Endothelial cell (in vitro differentiated cells): ENCODE results near the gene ELAPOR2. TPM values are rescaled to one million over a fixed set of nuclear protein-coding genes. Genes with fewer than 3 reads are reported as not detected.
"Not testable (repeated sequence)": the region's sequence is repeated elsewhere in the genome, so short reads cannot be mapped to it uniquely, and the experiment has no call there.

ENCODE experiments used
- DNase-seq: peaks from one replicate; pipeline ENCODE4 v3.0.0; 2021; ENCODE audit warnings: low spot score
- H3K27ac Mint-ChIP-seq: one replicate; pipeline ENCODE4 v1.8.0; 2021; ENCODE audit warnings: mixed read lengths, inconsistent platforms; ENCODE audit not compliant: unreplicated experiment
- H3K27me3 Mint-ChIP-seq: one replicate; pipeline ENCODE4 v1.8.0; 2021; ENCODE audit warnings: mild to moderate bottlenecking, moderate library complexity, mixed read lengths, inconsistent platforms; ENCODE audit not compliant: unreplicated experiment
- H3K36me3 Mint-ChIP-seq: one replicate; pipeline ENCODE4 v1.8.0; 2021; ENCODE audit warnings: mild to moderate bottlenecking, low read depth, mixed read lengths, inconsistent platforms; ENCODE audit not compliant: unreplicated experiment
- H3K4me1 Mint-ChIP-seq: one replicate; pipeline ENCODE4 v1.8.0; 2021; ENCODE audit warnings: mild to moderate bottlenecking, mixed read lengths, inconsistent platforms; ENCODE audit not compliant: unreplicated experiment
- H3K4me3 Mint-ChIP-seq: one replicate; pipeline ENCODE4 v1.8.0; 2021; ENCODE audit warnings: mild to moderate bottlenecking, mixed read lengths, inconsistent platforms; ENCODE audit not compliant: unreplicated experiment
- H3K9me3 Mint-ChIP-seq: one replicate; pipeline ENCODE4 v1.8.0; 2021; ENCODE audit warnings: mixed read lengths, inconsistent platforms; ENCODE audit not compliant: unreplicated experiment
- total RNA-seq: library from RNA; stranded (reverse); fragmentation: NEBNext Ultra II Directional; extraction: Animal tissue kit (Norgen Biotek cat#: 25700); gene quantifications from one replicate; pipeline ENCODE4 v1.2.1, GENCODE V29; 2021; ENCODE audit not compliant: unreplicated experiment
- TF ChIP-seq, protein P1 (sequence below): fragments of 200-600 bp; sonication (generic); IDR thresholded peaks from one replicate; pipeline ENCODE4 v1.5.0; 2021; ENCODE audit warnings: antibody characterized with exemption; ENCODE audit not compliant: unreplicated experiment

Gene ELAPOR2
- total RNA-seq, 1 donor from 2014 or later = 59.4 TPM

DNA sequence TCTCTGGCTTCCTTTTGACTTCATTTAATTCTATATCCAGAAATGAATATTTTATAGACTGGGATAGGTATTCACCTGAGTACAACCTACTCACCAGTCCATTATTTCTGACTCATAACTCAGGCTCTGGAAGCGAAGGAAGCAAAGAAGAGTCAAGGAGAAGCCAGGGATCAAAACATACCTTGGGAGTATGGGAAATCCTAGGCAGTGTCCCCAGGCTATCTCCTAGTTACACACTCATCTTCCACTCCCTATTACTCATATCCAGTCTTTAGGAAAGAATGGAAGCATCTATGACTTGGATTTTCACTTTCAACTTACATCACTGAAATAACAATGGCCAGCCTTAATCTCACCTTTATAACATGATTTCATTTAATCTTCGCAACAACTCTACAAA, 40.9 kb upstream of the ELAPOR2 start:
- no peak overlapping the region for H3K27ac Mint-ChIP-seq
- peaks cover 5% of the 10 kb centered on the region for H3K4me1 Mint-ChIP-seq
- TF ChIP-seq, protein P1, sequence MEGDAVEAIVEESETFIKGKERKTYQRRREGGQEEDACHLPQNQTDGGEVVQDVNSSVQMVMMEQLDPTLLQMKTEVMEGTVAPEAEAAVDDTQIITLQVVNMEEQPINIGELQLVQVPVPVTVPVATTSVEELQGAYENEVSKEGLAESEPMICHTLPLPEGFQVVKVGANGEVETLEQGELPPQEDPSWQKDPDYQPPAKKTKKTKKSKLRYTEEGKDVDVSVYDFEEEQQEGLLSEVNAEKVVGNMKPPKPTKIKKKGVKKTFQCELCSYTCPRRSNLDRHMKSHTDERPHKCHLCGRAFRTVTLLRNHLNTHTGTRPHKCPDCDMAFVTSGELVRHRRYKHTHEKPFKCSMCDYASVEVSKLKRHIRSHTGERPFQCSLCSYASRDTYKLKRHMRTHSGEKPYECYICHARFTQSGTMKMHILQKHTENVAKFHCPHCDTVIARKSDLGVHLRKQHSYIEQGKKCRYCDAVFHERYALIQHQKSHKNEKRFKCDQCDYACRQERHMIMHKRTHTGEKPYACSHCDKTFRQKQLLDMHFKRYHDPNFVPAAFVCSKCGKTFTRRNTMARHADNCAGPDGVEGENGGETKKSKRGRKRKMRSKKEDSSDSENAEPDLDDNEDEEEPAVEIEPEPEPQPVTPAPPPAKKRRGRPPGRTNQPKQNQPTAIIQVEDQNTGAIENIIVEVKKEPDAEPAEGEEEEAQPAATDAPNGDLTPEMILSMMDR = no peak
- H3K27me3 Mint-ChIP-seq = no peaks in the 10 kb centered on the region
- no peak for DNase-seq
- no peaks in the 10 kb centered on the region for H3K9me3 Mint-ChIP-seq
- H3K4me3 Mint-ChIP-seq = no peak overlapping the region
- no peaks in the 10 kb centered on the region for H3K36me3 Mint-ChIP-seq

DNA sequence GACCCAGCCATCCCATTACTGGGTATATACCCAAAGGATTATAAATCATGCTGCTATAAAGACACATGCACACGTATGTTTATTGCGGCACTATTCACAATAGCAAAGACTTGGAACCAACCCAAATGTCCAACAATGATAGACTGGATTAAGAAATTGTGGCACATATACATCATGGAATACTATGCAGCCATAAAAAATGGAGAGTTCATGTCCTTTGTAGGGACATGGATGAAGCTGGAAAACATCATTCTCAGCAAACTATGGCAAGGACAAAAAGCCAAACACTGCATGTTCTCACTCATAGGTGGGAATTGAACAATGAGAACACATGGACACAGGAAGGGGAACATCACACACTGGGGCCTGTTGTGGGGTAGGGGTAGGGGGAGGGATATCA, 37.9 kb upstream of the ELAPOR2 start:
- not testable (repeated sequence) for H3K4me1 Mint-ChIP-seq, H3K27me3 Mint-ChIP-seq, H3K36me3 Mint-ChIP-seq, DNase-seq, H3K9me3 Mint-ChIP-seq, H3K4me3 Mint-ChIP-seq, H3K27ac Mint-ChIP-seq

DNA sequence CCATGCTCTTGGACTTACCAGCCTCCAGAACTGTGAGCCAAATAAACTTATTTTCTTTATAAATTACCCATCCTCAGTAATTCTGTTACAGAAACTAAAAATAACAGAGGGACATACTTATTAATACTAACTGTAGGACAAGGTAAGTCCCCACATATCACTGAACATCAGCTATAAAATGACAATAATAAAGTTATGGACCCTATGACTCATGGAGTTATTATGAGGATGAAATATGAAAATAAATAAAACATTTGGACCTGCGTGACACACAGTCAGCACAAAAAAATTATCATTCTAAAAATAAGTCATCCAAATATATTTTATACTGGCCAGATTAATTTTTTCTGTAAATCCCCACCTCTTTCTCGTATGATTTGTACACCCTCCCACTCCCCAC, 34.9 kb upstream of the ELAPOR2 start:
- DNase-seq = no peak
- H3K4me3 Mint-ChIP-seq = no peak overlapping the region
- H3K27me3 Mint-ChIP-seq = no peaks in the 10 kb centered on the region
- no peaks in the 10 kb centered on the region for H3K4me1 Mint-ChIP-seq
- TF ChIP-seq, protein P1 = no peak
- no peaks in the 10 kb centered on the region for H3K9me3 Mint-ChIP-seq
- H3K27ac Mint-ChIP-seq = no peak overlapping the region
- H3K36me3 Mint-ChIP-seq = no peaks in the 10 kb centered on the region

DNA sequence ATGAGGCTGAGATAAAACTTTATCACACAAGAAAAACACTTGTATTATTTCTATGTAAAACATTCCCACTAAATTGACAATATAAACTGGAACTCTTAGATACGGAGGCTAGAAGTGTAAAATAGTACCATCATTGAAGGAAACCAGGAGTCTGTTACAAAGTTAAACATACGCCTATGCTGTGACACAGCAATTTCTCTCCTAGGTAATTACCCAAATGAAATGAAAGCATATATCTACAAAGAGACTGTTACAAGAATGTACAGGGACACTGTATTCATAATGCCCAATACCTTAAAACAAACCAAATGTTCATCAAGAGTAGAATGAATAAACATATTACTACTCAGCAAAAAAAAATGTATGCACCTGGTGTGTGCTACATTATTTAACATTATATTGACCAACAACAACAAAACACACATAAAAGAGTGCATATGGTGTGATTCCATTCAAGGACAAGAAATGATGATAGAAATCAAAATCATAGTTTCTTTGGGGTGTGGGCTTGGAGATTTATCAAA, 33.2 kb upstream of the ELAPOR2 start:
- Mint-ChIP-seq H3K4me3 (no peak overlapping the region), H3K4me1 (no peaks in the 10 kb centered on the region), H3K9me3 (no peaks in the 10 kb centered on the region), H3K27me3 (no peaks in the 10 kb centered on the region), H3K27ac (no peak overlapping the region), H3K36me3 (peaks cover 4% of the 10 kb centered on the region)
- TF ChIP-seq, protein P1 = no peak
- DNase-seq = no peak

DNA sequence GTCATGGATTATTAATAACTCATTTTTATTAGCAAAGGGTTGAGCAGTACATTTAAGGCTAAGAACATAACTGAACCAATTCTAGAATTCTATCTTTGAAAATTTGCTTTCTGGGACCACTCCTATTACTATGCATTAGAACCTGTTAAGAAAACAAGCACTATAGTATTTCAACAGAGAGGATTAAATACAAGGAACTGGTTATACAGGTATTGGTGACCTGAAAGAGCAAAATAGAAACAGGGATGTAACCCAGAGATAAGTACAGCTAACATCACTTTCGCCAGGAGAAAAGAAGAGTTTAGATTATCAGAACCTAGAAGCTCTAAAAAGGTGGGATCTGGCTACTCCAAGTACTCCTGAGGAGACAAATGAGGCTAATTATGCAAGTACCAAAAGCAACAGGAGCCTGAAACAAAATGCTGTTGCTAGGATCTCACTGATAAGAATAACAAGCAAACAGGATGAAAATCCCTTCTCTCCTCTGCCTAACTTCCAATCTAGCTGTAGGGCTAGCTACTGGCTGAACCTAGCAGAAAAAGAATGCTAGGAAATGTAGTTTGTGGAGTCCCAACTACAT, 32.1 kb upstream of the ELAPOR2 start:
- DNase-seq = no peak
- Mint-ChIP-seq H3K27ac (no peak overlapping the region), H3K4me1 (no peaks in the 10 kb centered on the region), H3K36me3 (peaks cover 4% of the 10 kb centered on the region), H3K4me3 (no peak overlapping the region), H3K9me3 (no peaks in the 10 kb centered on the region), H3K27me3 (no peaks in the 10 kb centered on the region)
- TF ChIP-seq, protein P1 = no peak
